Measurements from ENCODE around the gene SERPINF2. TPM values are rescaled to one million over a fixed set of nuclear protein-coding genes. Genes with fewer than 3 reads are reported as not detected.

The SERPINF2 gene
- polyA plus RNA-seq, 1 of the 3 experiments (the other 2 are of a cell fraction) = 0.26 TPM

- no peak for TF ChIP-seq IRF3 (IDR thresholded peaks at IDR 0.05; ENCODE audit: low read depth, low read length)
- peak; percentile 38; the same call in 1 of the 2 replicates for TF ChIP-seq REST (IDR thresholded peaks at IDR 0.05; ENCODE audit: low read depth, low read length)
- TF ChIP-seq CHD2 (IDR thresholded peaks at IDR 0.05; ENCODE audit: low read length, partially characterized antibody) = no peak
- no peak for TF ChIP-seq GATA2 (CRISPR knock-in tag; IDR thresholded peaks at IDR 0.05)
- peak; percentile 100 for TF ChIP-seq TEAD4 (IDR thresholded peaks at IDR 0.05; ENCODE audit: borderline replicate concordance, insufficient read depth)
- peak; percentile 95 for TF ChIP-seq SIN3A (IDR thresholded peaks at IDR 0.05; ENCODE audit: borderline replicate concordance, low read depth, low read length)
- TF ChIP-seq EZH2phosphoT487 (IDR thresholded peaks at IDR 0.05; ENCODE audit: borderline replicate concordance, low read depth) = no peak
- TF ChIP-seq POLR2AphosphoS5 (IDR thresholded peaks at IDR 0.05; ENCODE audit: low read depth, low read length) = peak; percentile 79; the same call in 1 of the 2 replicates
- no peak; the same call in 1 of the 2 replicates for TF ChIP-seq RCOR1 (IDR thresholded peaks at IDR 0.05; ENCODE audit: low read length)
- peak; percentile 89 for TF ChIP-seq NFIC (IDR thresholded peaks at IDR 0.05; ENCODE audit: borderline replicate concordance)
- no peak for TF ChIP-seq NRF1 (IDR thresholded peaks at IDR 0.05; ENCODE audit: low read depth, low read length)
- peak; percentile 56; the same call in 1 of the 2 replicates for TF ChIP-seq YY1 (IDR thresholded peaks at IDR 0.05; ENCODE audit: low read depth)
- TF ChIP-seq RXRA (IDR thresholded peaks at IDR 0.05; ENCODE audit: borderline replicate concordance, low read depth) = peak; percentile 77; the same call in 1 of the 2 replicates
- TF ChIP-seq TCF12 (IDR thresholded peaks at IDR 0.05) = peak; percentile 96
- no peak for TF ChIP-seq CTCF (IDR thresholded peaks at IDR 0.05)
- no peak for TF ChIP-seq RAD21 (IDR thresholded peaks at IDR 0.05; ENCODE audit: low read length)
- TF ChIP-seq GABPA (IDR thresholded peaks at IDR 0.05; ENCODE audit: low read depth) = no peak
- TF ChIP-seq JUND (IDR thresholded peaks at IDR 0.05) = peak; percentile 77; the same call in 1 of the 2 replicates
- no peak for TF ChIP-seq FOXJ3 (CRISPR knock-in tag; IDR thresholded peaks at IDR 0.05)
- TF ChIP-seq SMC3 (IDR thresholded peaks at IDR 0.05; ENCODE audit: low read depth, low read length) = no peak
Measured at GRCh38 chr17:1714427-1714979, 28.2 kb upstream of the SERPINF2 start (continued).
